GM21717 (cell line): ENCODE results near the gene TM4SF1.
"Not testable (repeated sequence)": the region's sequence is repeated elsewhere in the genome, so short reads cannot be mapped to it uniquely, and the experiment has no call there.

Experiments
- ATAC-seq: cut with Tn5 transposase; IDR thresholded peaks from one replicate; pipeline ENCODE4 v1.9.1; 2021; ENCODE audit warnings: mild to moderate bottlenecking, moderate library complexity; ENCODE audit not compliant: unreplicated experiment

TM4SF1 gene

GRCh38 chr3:149352556-149352955 lies 24.9 kb downstream of the TM4SF1 start:
- ATAC-seq: peak; percentile 84

DNA sequence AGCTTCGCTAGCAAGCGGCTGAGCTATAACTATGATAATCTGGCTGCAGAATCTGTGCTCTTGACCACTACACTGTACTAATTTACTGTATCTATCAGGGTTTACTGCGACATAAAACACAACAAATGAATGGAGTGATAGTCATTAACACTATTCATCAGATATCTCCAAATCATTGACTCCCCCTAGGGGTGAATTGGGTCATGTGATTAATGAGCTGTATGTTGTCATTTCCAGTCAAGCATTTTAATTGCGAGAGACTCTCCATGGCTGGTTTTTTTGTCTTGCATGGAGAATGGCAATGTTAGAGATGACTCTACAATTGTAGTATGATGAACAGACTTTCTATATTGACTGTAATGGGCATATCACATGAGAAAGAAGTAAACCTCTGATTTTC lies 33.5 kb downstream of the TM4SF1 start:
- no peak for ATAC-seq

DNA sequence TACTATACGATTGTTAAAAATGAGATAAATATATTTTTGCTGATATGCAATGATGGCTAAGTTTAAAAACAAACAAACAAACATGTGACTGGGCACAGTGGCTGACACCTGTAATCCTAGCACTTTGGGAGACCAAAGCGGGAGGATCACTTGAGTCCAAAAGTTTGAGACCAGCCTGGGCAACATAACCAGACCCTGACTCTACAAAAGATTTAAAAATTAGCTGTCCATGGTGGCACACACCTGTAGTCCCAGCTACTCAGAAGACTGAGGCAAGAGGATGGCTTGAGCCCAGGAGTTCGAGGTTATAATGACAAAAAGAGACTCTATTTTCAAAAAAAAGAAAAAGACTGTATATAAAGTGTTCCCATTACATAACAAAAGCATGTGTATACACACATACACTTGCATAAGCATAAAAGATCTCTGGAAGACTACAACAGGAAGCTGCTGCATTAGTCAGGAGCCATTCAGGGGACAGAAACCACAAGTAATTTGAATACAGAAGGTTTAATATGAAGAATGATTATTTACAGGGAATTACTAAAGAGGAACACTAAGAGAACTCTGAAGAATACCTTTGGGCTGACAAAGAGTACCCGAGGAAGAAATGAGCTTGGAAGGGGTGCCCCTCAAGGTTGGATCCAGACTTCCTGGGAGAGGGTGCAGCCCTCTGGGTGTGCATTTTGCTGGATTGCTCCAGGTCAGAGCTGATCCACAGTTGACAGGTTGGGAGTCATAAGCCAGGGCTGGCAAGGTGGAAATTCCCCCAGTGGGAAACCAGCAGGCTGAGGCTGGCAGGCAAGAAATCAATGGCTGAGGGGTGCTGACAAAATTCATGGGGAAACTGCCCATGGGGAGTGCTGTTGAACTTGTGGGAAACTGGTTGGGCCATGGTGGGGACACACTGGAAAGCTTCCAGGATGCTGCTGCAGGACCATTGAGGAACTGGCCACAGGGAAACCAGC lies 34.8 kb downstream of the TM4SF1 start:
- ATAC-seq: no peak

DNA sequence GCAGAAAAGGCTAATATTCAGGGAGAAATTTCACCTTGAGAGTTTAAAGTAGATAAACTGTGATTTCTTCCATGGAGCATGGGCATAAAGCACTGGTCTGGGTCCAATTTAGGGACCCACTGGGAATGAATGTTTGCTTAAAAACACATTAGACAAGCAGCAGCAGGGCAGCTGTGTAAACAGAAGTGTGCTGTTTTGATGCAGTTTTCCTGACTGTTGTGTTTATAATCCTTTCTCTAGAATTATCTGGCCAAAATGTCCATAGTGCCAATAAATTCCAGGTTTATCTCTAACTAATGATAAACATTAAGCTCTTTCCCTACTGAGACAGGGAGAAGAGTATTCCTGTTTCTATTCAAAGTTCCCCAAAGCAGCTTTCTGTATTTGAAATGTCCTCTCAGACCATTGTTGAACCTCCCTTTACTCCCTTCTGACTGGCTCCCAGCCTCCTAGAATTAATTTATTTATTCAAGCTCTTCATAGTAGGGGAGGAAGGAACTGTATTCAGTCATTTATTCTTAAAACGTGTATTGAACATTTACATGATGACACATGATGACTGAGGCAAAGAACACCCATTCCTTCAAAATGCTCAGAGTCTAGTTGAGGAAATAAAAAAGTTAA lies 37.0 kb downstream of the TM4SF1 start:
- ATAC-seq: no peak

- ATAC-seq: no peak
Observed at GRCh38 chr3:149339931-149340309, 37.5 kb downstream of the TM4SF1 start.

DNA sequence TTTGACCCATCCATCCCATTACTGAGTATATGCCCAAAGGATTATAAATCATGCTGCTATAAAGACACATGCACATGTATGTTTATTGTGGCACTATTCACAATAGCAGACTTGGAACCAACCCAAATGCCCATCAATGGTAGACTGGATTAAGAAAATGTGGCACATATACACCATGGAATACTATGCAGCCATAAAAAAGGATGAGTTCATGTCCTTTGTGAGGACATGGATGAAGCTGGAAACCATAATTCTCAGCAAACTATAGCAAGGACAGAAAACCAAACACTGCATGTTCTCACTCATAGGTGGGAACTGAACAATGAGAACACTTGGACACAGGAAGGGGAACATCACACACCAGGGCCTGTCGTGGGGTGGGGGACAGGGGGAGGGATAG lies 40.0 kb downstream of the TM4SF1 start:
- not testable (repeated sequence) for ATAC-seq

DNA sequence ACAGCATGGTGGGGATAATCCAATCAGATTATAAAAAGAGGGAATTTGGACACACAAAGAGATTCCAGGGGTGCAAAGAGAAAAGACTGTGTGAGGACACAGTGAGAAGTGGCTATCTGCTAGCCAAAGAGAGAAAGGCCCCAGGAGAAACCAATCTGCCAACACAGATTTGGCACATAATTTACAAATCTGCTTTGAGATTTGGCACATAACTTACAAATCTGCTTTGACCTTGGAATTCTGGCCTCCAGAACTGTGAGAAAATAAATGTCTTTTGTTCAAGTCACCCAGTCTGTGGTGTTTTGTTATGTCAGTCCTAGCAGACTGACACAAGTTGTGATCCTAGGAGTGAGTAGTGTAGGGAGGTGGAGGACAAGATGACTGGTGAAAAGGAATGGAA lies 40.5 kb downstream of the TM4SF1 start:
- ATAC-seq: no peak

GRCh38 chr3:149333176-149333859 lies 44.1 kb downstream of the TM4SF1 start, which contains the start of gene TM4SF18:
TM4SF18 (minus strand) TSS chr3:149333636; CDS start chr3:149333382, 254 bp downstream.
- ATAC-seq: no peak

DNA sequence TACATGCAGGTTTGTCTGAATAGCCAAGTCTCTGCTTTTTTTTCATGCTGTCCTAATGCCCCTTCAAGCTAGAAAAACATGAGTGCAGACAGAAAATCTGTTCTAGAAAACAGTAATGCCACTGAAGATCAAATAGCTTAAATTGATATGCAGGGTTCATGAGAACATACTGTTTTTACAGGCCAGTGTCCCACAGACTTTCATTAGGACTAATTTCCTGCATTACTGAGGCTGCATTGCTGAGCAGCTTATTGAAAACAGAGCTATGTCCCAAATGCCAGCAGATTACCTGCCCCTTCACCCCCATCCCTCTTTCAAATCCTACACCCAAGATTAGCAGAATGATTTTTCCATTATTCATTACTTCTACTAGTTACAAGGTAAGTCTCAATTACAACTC lies 44.7 kb downstream of the TM4SF1 start:
- ATAC-seq: no peak

DNA sequence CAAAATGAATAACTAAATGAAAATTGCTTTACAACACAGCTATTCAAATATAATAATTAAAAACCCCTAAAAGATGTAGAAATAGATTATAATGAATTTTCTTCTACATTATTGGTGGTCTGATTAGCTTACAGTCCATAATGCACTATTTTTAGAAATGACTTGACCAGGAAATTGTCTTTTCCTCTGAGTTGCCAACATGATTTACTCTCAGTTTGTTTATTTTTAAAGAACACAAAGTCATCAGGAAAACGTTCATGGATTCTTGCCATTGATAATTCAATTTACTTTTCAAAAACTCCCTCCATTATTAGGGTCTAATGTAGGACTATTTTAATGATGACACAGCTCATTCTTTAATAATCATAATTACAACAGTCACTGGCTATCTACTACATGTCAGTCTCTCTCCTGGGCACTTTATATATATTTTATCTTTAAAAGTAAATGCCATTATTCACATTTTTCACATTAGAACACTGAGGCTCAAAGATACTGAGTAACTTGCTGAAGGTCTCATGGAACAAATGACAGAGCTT lies 45.2 kb downstream of the TM4SF1 start:
- ATAC-seq: no peak

DNA sequence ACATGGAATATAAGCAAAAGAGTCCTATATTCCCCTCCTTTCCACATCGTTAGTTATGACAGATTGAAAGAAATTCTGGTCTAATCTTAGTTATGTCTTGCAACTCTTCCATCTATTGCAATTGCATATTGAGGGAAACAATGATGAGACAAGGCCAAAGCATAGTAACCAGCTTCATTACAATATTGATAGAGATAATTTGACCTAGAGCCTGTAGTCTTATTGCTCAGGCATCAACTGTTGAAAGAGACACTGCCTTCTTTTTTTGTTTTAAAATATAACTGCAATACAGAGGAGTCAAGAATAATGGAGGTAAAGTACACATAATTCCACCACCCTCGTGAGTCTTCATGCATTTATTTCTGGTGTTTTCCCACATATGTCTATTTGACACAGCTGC lies 46.1 kb downstream of the TM4SF1 start:
- no peak for ATAC-seq

DNA sequence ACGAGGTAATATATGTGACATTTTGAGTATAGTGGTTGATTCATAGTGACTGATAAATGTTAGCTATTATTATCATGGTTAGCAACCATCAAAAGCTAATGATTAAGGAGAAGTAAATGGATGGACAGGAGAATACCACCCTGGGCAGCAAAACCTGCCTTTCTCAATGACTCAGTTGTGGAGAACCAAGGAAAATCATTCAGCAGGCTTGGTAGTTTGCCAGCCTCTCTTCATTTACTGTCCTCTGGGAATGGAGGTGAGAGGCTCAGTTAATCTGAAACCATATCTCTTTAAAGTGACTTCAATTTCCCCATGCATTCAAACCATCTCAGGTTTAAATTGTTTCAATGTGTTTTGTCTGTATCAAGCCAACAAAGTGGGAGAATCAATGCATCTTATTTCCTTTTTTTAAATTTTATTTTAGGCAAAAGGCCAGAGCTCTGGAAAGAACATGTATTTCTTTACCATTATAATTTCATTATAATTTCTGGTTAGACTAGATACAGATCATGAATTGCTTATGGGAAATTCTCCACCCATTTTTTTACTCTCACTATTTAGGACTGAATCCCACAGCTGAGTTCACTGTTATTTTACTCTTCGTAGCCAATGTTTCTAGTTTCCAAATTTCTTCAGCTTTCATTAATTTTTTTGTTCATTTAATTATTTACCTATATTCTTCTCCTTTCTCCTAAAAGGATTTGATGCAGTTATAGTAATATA lies 46.7 kb downstream of the TM4SF1 start:
- ATAC-seq: no peak

GRCh38 chr3:149327156-149327555 lies 50.3 kb downstream of the TM4SF1 start:
- no peak for ATAC-seq

GRCh38 chr3:149325581-149325980 lies 51.9 kb downstream of the TM4SF1 start:
- no peak for ATAC-seq

DNA sequence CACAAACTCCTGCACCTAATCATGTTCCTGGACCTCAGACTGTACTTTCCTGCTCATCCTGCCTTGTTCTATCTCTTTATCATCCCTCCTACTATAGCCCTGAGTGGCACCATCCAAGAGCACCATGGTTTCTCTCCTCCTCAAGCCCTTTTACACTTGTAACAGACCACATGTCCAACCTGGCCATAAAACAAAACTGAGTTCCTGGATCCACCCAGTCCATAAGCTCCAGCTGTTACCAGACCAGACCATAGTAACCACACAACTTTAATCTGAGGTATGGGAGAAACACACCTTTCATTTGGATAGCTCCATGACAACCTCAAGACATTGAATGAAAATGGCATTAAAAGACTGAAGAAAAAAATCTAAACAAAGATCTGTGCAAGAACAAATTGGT lies 53.1 kb downstream of the TM4SF1 start:
- ATAC-seq: no peak

GRCh38 chr3:149321640-149322039 lies 55.8 kb downstream of the TM4SF1 start:
- no peak for ATAC-seq

- ATAC-seq: no peak
Observed at GRCh38 chr3:149321136-149321535, 56.3 kb downstream of the TM4SF1 start.

GRCh38 chr3:149319750-149320149 lies 57.7 kb downstream of the TM4SF1 start:
- no peak for ATAC-seq
